Stomach (tissue), 9 donors: ENCODE results near the gene ACSL5. TPM values are rescaled to one million over a fixed set of nuclear protein-coding genes. Genes with fewer than 3 reads are reported as not detected.

Source experiments
- DNase-seq, 2 donors: peaks; one replicate each; pipeline versions ENCODE4 v3.0.0 to v3.0.0-alpha.2; 2013 to 2019
- H3K27ac ChIP-seq, 5 donors: fragments of 200-600 bp in 4 of 5; sonication (generic) in 4 of 5; one replicate each; pipeline ENCODE4 v1.5.1; 2013 to 2019; ENCODE audit warnings: mild to moderate bottlenecking in 1 of 5, moderate library complexity in 1 of 5
- H3K27me3 ChIP-seq, 3 donors: fragments of 200-600 bp; sonication (generic); one replicate each; pipeline ENCODE4 v1.5.1; 2017 to 2019; ENCODE audit warnings: mixed run types in 1 of 3
- H3K36me3 ChIP-seq, 4 donors: fragments of 200-600 bp; sonication (generic); 1 replicate in 3 of 4; 2 replicates in 1 of 4; pipeline ENCODE4 v1.5.1; 2016 to 2019
- H3K4me1 ChIP-seq, 4 donors: fragments of 200-600 bp; sonication (generic); one replicate each; pipeline ENCODE4 v1.5.1; 2016 to 2019
- H3K4me3 ChIP-seq, 4 donors: fragments of 200-600 bp; sonication (generic) in 3 of 4; one replicate each; pipeline ENCODE4 v1.5.1; 2016 to 2019; ENCODE audit warnings: mild to moderate bottlenecking in 1 of 4
- H3K9me3 ChIP-seq, 4 donors: fragments of 200-600 bp; sonication (generic); one replicate each; pipeline ENCODE4 v1.5.1; 2016 to 2019
- EP300 ChIP-seq: sonication (generic); formaldehyde crosslinking; IDR thresholded peaks from one replicate; pipeline ENCODE4 v1.6.1; 2017; ENCODE audit warnings: antibody characterized with exemption
- POLR2A ChIP-seq, 4 donors: fragments of 450-650 bp; IDR thresholded peaks; one replicate each; pipeline ENCODE4 v1.6.1; 2016; ENCODE audit warnings: antibody characterized with exemption in 4 of 4, control low read depth in 2 of 4, mild to moderate bottlenecking in 1 of 4, moderate library complexity in 1 of 4
- POLR2AphosphoS5 ChIP-seq, 3 donors: sonication (generic); formaldehyde crosslinking; IDR thresholded peaks; one replicate each; pipeline ENCODE4 v1.6.1; 2016; ENCODE audit warnings: antibody characterized with exemption in 3 of 3
- WGBS, 5 donors: extraction: QIAGEN DNeasy Blood & Tissue Kit in 3 of 5; methylation state at CpG; one replicate each; pipeline versions ENCODE4 v1.1.5 to v1.1.7; 2013 to 2018; 5-methylcytosine and 5-hydroxymethylcytosine counted together
- intact Hi-C: fragments of 100-400 bp; cut with DNase I; formaldehyde crosslinking; loops from one replicate; pipeline ENCODE4 v1.15.1; 2023; ENCODE audit warnings: low total_unique reads
- polyA plus RNA-seq, 3 donors: library from polyadenylated mRNA; stranded (reverse); fragments of 200-250 nt; gene quantifications; one replicate each; pipeline ENCODE4 v1.2.3, GENCODE V29; 2013
- total RNA-seq, 5 donors: library from RNA; depleted of rRNA; stranded (reverse); fragments of >200 nt; gene quantifications; one replicate each; pipeline versions ENCODE4 v1.1.0 to v1.2.3, GENCODE V29; 2014 to 2016
- TF ChIP-seq, protein P1 (sequence below), 7 experiments: fragments of 450-650 bp in 4 of 7; fragments of 200-600 bp in 3 of 7; sonication (generic) in 3 of 7; IDR thresholded peaks; one replicate each; pipeline ENCODE4 v1.5.1; 2016 to 2019; ENCODE audit warnings: antibody characterized with exemption in 7 of 7, control low read depth in 2 of 7, mild to moderate bottlenecking in 1 of 7
- donor health status: healthy with polysubstance abuse.
- donor health status: Bipolar disorder and iron deficiency.
- donor health status: healthy.

Gene ACSL5
- total and polyA plus RNA-seq, 8 donors: 4.9 to 144 (median 16.6) TPM

DNA sequence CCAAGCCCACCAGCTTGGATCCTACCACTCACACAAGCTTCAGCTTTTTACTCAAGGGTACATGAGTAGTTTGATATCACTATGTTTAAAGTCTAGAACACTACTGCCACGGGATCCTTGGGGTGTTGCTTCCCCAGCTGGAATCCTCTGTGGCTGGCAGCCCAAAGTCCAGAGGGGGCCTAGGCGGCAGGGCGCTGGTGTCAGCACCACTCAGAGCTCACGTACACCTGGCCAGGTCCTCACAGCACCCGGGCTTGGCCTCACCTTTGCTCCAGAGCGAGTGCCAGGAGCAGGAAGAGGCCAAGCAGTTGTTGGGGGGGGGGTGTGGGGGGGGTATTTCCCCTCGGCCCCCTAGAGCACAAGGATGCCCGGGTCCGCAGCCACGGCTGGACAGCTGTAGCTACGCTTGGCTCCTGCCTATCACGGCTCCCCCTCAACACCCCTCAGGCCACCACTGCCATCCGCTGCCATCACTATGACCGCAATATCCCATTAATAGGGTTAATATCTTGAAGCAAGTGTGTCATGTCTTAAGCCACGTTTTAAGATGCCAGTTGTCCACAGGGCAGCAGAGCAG lies 55.8 kb downstream of the ACSL5 start:
- Histone ChIP-seq H3K4me1 (no peaks in the 10 kb centered on the region), H3K4me3 (no peak overlapping the region), H3K9me3 (no peaks in the 10 kb centered on the region), H3K27me3 (no peaks in the 10 kb centered on the region), H3K36me3 (peaks cover 24 to 100% (median 97%) of the 10 kb centered on the region in 4 donors), H3K27ac (no peak overlapping the region)
- 73 to 77% (median 76%) methylated on average over 11 to 15 of the region's 15 CpGs for WGBS, 5 donors
- DNase-seq: peak in 1 of 2 donors; percentile 12
- TF ChIP-seq, protein P1, sequence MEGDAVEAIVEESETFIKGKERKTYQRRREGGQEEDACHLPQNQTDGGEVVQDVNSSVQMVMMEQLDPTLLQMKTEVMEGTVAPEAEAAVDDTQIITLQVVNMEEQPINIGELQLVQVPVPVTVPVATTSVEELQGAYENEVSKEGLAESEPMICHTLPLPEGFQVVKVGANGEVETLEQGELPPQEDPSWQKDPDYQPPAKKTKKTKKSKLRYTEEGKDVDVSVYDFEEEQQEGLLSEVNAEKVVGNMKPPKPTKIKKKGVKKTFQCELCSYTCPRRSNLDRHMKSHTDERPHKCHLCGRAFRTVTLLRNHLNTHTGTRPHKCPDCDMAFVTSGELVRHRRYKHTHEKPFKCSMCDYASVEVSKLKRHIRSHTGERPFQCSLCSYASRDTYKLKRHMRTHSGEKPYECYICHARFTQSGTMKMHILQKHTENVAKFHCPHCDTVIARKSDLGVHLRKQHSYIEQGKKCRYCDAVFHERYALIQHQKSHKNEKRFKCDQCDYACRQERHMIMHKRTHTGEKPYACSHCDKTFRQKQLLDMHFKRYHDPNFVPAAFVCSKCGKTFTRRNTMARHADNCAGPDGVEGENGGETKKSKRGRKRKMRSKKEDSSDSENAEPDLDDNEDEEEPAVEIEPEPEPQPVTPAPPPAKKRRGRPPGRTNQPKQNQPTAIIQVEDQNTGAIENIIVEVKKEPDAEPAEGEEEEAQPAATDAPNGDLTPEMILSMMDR (IDR thresholded peaks at IDR 0.05): no peak
- TF ChIP-seq POLR2AphosphoS5 (IDR thresholded peaks at IDR 0.05) (no peak), EP300 (no peak), POLR2A (IDR thresholded peaks at IDR 0.05) (no peak)
- intact Hi-C loops: no loop called here

DNA sequence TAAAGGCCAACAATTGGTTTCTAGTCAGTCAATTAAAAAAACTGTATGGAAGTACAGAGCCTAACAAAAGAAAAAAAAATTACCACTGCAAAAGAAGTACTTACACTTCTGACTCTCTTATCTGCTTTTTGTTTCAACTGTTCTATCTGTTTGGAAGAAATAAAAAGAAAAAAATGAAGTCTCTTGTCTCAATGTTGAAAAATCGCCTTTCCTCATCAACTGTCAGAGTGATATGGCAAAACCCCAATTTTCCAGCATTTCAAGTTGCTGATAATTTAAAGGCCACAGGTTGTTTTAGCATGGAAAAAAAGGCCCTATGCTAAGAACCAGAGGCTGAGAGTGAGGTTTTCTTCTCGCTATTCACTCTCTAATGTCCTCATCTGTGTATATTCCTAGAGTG lies 59.2 kb downstream of the ACSL5 start:
- no peak for DNase-seq
- TF ChIP-seq POLR2AphosphoS5 (IDR thresholded peaks at IDR 0.05): no peak
- no peak for TF ChIP-seq EP300
- TF ChIP-seq, protein P1 (IDR thresholded peaks at IDR 0.05): no peak
- no peak for TF ChIP-seq POLR2A (IDR thresholded peaks at IDR 0.05)
- no peaks in the 10 kb centered on the region for H3K4me1 ChIP-seq
- no peaks in the 10 kb centered on the region for H3K27me3 ChIP-seq
- H3K9me3 ChIP-seq: no peaks in the 10 kb centered on the region
- peaks cover 48 to 95% (median 93%) of the 10 kb centered on the region in 4 donors for H3K36me3 ChIP-seq
- 77 to 92% (median 86%) methylated on average over 2 of the region's 2 CpGs for WGBS, 5 donors
- no peak overlapping the region for H3K4me3 ChIP-seq
- no peak overlapping the region for H3K27ac ChIP-seq
- intact Hi-C loops: no loop called here

DNA sequence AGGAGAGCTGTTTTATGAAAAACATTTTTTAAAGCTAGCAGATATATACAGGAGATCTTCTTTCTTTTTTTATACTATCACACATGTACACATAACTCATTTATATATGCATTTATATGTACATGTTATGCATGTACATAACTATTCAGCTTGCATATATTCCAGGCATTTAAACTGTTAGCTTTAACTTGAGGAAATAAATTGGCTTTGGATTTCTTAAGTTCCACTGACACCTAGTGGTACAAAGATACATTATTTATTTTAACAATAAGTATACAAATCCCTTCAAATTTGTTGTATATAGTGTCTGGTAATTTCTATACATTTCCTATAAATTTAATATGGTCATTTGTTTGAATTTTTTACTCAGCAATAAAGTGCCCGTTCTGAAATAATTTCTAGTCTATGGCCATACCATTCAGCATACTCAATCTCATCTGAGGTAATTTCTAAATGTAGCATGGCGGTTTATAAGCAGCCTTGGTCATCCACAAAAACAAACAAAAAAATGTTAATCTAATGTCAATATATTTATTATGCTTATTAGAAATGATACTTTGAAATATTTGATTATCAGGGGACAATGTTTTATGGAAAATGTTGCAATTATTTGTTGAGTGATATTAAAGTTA lies 61.2 kb downstream of the ACSL5 start:
- 71 to 84% (median 77%) methylated on average over 2 of the region's 2 CpGs for WGBS, 5 donors
- no peak overlapping the region for H3K27ac ChIP-seq
- peaks cover 58 to 95% (median 92%) of the 10 kb centered on the region in 4 donors for H3K36me3 ChIP-seq
- no peak overlapping the region for H3K4me3 ChIP-seq
- intact Hi-C loops: no loop called here
- DNase-seq: peak in 1 of 2 donors; percentile 55
- H3K4me1 ChIP-seq: no peaks in the 10 kb centered on the region
- H3K27me3 ChIP-seq: no peaks in the 10 kb centered on the region
- TF ChIP-seq POLR2A (IDR thresholded peaks at IDR 0.05) (no peak), EP300 (no peak), POLR2AphosphoS5 (IDR thresholded peaks at IDR 0.05) (no peak)
- TF ChIP-seq, protein P1 (IDR thresholded peaks at IDR 0.05): peak in 4 of 7 experiments; percentile 23 to 42 (median 38)
- H3K9me3 ChIP-seq: no peaks in the 10 kb centered on the region

GRCh38 chr10:112438356-112438755 lies 64.4 kb downstream of the ACSL5 start:
- DNase-seq: no peak

More at GRCh38 chr10:112438356-112438755, 64.4 kb downstream of the ACSL5 start:
- intact Hi-C loops: no loop called here
- Histone ChIP-seq H3K27ac (no peak overlapping the region), H3K4me1 (peaks cover 0 to 5% (median 0%) of the 10 kb centered on the region in 4 donors), H3K27me3 (no peaks in the 10 kb centered on the region), H3K36me3 (peaks cover 47 to 95% (median 91%) of the 10 kb centered on the region in 4 donors), H3K9me3 (no peaks in the 10 kb centered on the region), H3K4me3 (no peak overlapping the region)
- no peak for TF ChIP-seq POLR2A (IDR thresholded peaks at IDR 0.05)
- no peak for TF ChIP-seq EP300
- TF ChIP-seq, protein P1 (IDR thresholded peaks at IDR 0.05): no peak
- TF ChIP-seq POLR2AphosphoS5 (IDR thresholded peaks at IDR 0.05): no peak
- 83 to 96% (median 95%) methylated on average over 4 of the region's 4 CpGs for WGBS, 5 donors
